K562 (cell line): Measurements from ENCODE around the gene IL24. TPM values are rescaled to one million over a fixed set of nuclear protein-coding genes. Genes with fewer than 3 reads are reported as not detected.

Experiments
- ATAC-seq: fragments of 200-7000 bp; cut with Tn5 transposase; 3 replicates; pipeline ENCODE4 v1.9.1; 2020; ENCODE audit warnings: moderate library complexity
- BruUV-seq: library from RNA; stranded (reverse); fragments of 400-500 nt; replicated peaks from 2 replicates; lab custom pipeline; 2021; lab: Mats Ljungman, UMichigan
- CTCF ChIA-PET: fragments of 300-600 bp; formaldehyde crosslinking; extraction: SDS; loops from one replicate; lab custom pipeline; 2021; ENCODE audit warnings: low intra/inter-chr PET ratio; lab: Yijun Ruan, JAX
- POLR2A ChIA-PET: fragments of 300-600, 350-650 bp; sonication (Branson Sonifier 250); formaldehyde crosslinking; extraction: SDS; loops from one replicate; lab custom pipeline; 2021; ENCODE audit warnings: antibody characterized with exemption, inconsistent platforms; lab: Yijun Ruan, JAX
- DNase-seq, 4 experiments: peaks; one replicate each; pipeline versions ENCODE4 v3.0.0 to v3.0.0-alpha.2; 2011 to 2018; ENCODE audit warnings: low spot score in 3 of 4, mixed read lengths in 3 of 4; ENCODE audit errors: extremely low read depth in 1 of 4
- FAIRE-seq: peaks from 2 replicates; lab custom pipeline; 2011; peaks lifted over from hg19 to GRCh38; lab: Jason Lieb, UNC
- H2AFZ ChIP-seq: 2 replicates; pipeline ENCODE4 v1.6.0; 2011; ENCODE audit warnings: low read depth, low read length, control low read depth, inconsistent platforms
- H3K27ac ChIP-seq: fragments of 200-600 bp; 3 replicates; pipeline ENCODE4 v1.8.0; 2011; ENCODE audit warnings: low read depth, mild to moderate bottlenecking, control low read depth, inconsistent platforms, low read length, moderate library complexity, mixed read lengths; ENCODE audit errors: extremely low read depth
- H3K27me3 ChIP-seq, 2 experiments: fragments of 300-600 bp in 1 of 2; 2 replicates in 1 of 2; 3 replicates in 1 of 2; pipeline versions ENCODE4 v1.6.0 to v1.8.0; 2011; ENCODE audit warnings: inconsistent platforms in 2 of 2, low read length in 2 of 2, mild to moderate bottlenecking in 1 of 2, mixed read lengths in 1 of 2, moderate library complexity in 1 of 2; ENCODE audit not compliant: control insufficient read depth in 2 of 2, insufficient read depth in 2 of 2
- H3K36me3 ChIP-seq: fragments of 300-600 bp; 3 replicates; pipeline ENCODE4 v1.8.0; 2011; ENCODE audit warnings: mild to moderate bottlenecking, low read length, inconsistent platforms; ENCODE audit not compliant: control insufficient read depth, insufficient read depth
- H3K4me1 ChIP-seq, 2 experiments: fragments of 200-600 bp in 1 of 2; replicated peaks in 1 of 2; 2 replicates in 1 of 2; 3 replicates in 1 of 2; pipeline versions ENCODE4 v1.5.1 to v1.8.0; 2011; ENCODE audit warnings: inconsistent platforms in 2 of 2, low read length in 2 of 2, mild to moderate bottlenecking in 1 of 2, mixed read lengths in 1 of 2, moderate library complexity in 1 of 2; ENCODE audit not compliant: control insufficient read depth in 2 of 2, insufficient read depth in 2 of 2
- H3K4me2 ChIP-seq: 2 replicates; pipeline ENCODE4 v1.6.1; 2011; ENCODE audit warnings: low read length, control low read depth, inconsistent platforms, mixed read lengths; ENCODE audit not compliant: insufficient read depth
- H3K4me3 ChIP-seq: fragments of 200-600 bp; sonication (generic), shearing (Covaris generic); 2 replicates; pipeline ENCODE4 v1.5.1; 2016; ENCODE audit warnings: control low read depth, inconsistent platforms
- H3K79me2 ChIP-seq: fragments of 200-600 bp; 3 replicates; pipeline ENCODE4 v1.8.0; 2011; ENCODE audit warnings: low read length, inconsistent platforms; ENCODE audit not compliant: control insufficient read depth, insufficient read depth
- H3K9ac ChIP-seq, 2 experiments: 2 replicates each; pipeline versions ENCODE4 v1.6.0 to v1.6.1; 2011; ENCODE audit warnings: low read depth in 2 of 2, low read length in 2 of 2, control low read depth in 1 of 2, inconsistent platforms in 1 of 2, mild to moderate bottlenecking in 1 of 2, mixed read lengths in 1 of 2; ENCODE audit not compliant: insufficient read depth in 1 of 2
- H3K9me1 ChIP-seq: one replicate; pipeline ENCODE4 v1.6.0; 2011; ENCODE audit warnings: inconsistent platforms, mild to moderate bottlenecking, low read length, moderate library complexity; ENCODE audit not compliant: control insufficient read depth, insufficient read depth
- H3K9me3 ChIP-seq: replicated peaks from 2 replicates; pipeline ENCODE4 v1.5.1; 2011; ENCODE audit warnings: low read depth, low read length, inconsistent platforms; ENCODE audit not compliant: control insufficient read depth, insufficient read depth
- H4K20me1 ChIP-seq: replicated peaks from 2 replicates; pipeline ENCODE4 v1.6.1; 2011; ENCODE audit warnings: low read length, inconsistent platforms, mixed read lengths; ENCODE audit not compliant: control insufficient read depth, insufficient read depth
- E4F1 ChIP-seq: fragments of 250-450 bp; sonication (Bioruptor Pico); IDR thresholded peaks from 2 replicates; pipeline ENCODE4 v1.5.0; 2021; ENCODE audit warnings: mild to moderate bottlenecking, borderline replicate concordance
- MEF2A ChIP-seq: IDR thresholded peaks from 2 replicates; pipeline ENCODE4 v1.6.1; 2011; ENCODE audit warnings: low read depth, mild to moderate bottlenecking, low read length, moderate library complexity; ENCODE audit not compliant: control insufficient read depth
- UBTF ChIP-seq, 2 experiments: IDR thresholded peaks; 2 replicates each; pipeline ENCODE4 v1.6.1; 2012; ENCODE audit warnings: improper control_type of control experiment in 2 of 2, low read depth in 2 of 2, low read length in 2 of 2, borderline replicate concordance in 1 of 2
- ZNF79 ChIP-seq: fragments of 250-450 bp; sonication (Bioruptor Pico); IDR thresholded peaks from 2 replicates; pipeline ENCODE4 v1.4.0; 2020; ENCODE audit warnings: low read depth, mild to moderate bottlenecking, moderate library complexity
- WGBS: fragments of 100-300 bp; shearing (Covaris generic); methylation state at CpG from one replicate; pipeline ENCODE4 v1.1.6; 2016; ENCODE audit warnings: low coverage, mixed read lengths; ENCODE audit not compliant: insufficient coverage; ENCODE audit errors: missing lambda C conversion rate; 5-methylcytosine and 5-hydroxymethylcytosine counted together
- in situ Hi-C: fragments of 300-500 bp; cut with MboI; formaldehyde crosslinking; loops from 4 replicates; pipeline ENCODE4 v1.15.0; 2018; ENCODE audit warnings: inconsistent platforms, mixed read lengths
- intact Hi-C: fragments of 100-400 bp; cut with micrococcal nuclease; formaldehyde crosslinking; loops from 2 replicates; pipeline ENCODE4 v1.14.2; 2022
- polyA plus RNA-seq, 8 experiments: library from polyadenylated mRNA; depleted of rRNA in 4 of 8; stranded (reverse) in 5 of 8; unstranded in 3 of 8; fragments of >200 nt; fragmentation: Nextera tagmentation in 2 of 8; fragmentation: Illumina TruSeq in 1 of 8; extraction: Ambion mirVana in 2 of 8; extraction: Trizol in 1 of 8; gene quantifications; 2 replicates each; pipeline versions ENCODE4 v1.2.1 to v1.2.3, GENCODE V29; 2011 to 2014; ENCODE audit warnings: inconsistent platforms in 1 of 8, missing spikeins in 1 of 8
- total RNA-seq, 7 experiments: library from RNA; depleted of rRNA in 6 of 7; stranded (reverse); fragments of >200 nt in 6 of 7; fragmentation: Illumina TruSeq in 2 of 7; extraction: Trizol in 2 of 7; gene quantifications; 2 replicates each; pipeline versions ENCODE4 v1.2.1 to v1.2.3, GENCODE V29; 2011 to 2021; ENCODE audit warnings: low replicate concordance in 1 of 7

Gene IL24
- total and polyA plus RNA-seq, 9 of the 15 experiments (the other 6 are each of a cell fraction or from before 2014, with no cell fraction given) = 0.04 to 0.19 TPM; not detected in 7

DNA sequence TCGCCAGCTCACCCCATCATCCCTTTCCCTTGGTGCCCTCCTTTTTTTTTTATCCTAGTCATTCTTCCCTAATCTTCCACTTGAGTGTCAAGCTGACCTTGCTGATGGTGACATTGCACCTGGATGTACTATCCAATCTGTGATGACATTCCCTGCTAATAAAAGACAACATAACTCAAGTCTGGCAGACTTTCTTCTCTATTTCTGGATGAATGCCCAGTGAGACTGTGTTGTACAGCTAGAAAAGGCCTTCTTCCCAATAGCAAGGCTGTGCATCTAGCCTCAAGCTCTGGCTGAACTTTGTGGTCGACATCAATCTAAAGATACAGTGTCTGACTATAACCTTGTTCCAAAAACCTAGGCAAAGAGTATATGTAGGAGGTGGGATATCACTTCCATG, 6.4 kb downstream of the IL24 start:
- no peak for DNase-seq
- Histone ChIP-seq H2AFZ (no peak overlapping the region), H3K4me1 (peaks cover 4 to 7% of the 10 kb centered on the region in 2 experiments; a peak in 3 of 5 replicates), H3K4me2 (no peak overlapping the region), H3K36me3 (no peaks in the 10 kb centered on the region), H4K20me1 (no peaks in the 10 kb centered on the region), H3K27ac (no peak overlapping the region), H3K4me3 (no peak overlapping the region), H3K9me3 (no peaks in the 10 kb centered on the region), H3K79me2 (no peaks in the 10 kb centered on the region), H3K9ac (no peak overlapping the region), H3K27me3 (peaks cover 13 to 51% of the 10 kb centered on the region in 2 experiments), H3K9me1 (no peaks in the 10 kb centered on the region)
- in situ Hi-C loops (loop anchor here (25.0 kb wide), 1 partner anchor 291 kb away; the partner anchor contains the start of gene EIF2D), intact Hi-C loops (no loop called here)
- BruUV-seq = no TSS peak
- ATAC-seq = no peak
- WGBS = 0% methylated on average over 2 of the region's 2 CpGs
- TF ChIP-seq E4F1 (CRISPR knock-in tag) (no peak), UBTF (IDR thresholded peaks at IDR 0.05; ENCODE audit: borderline replicate concordance in 1 of 2, low read depth in 2 of 2, low read length in 2 of 2) (no peak), MEF2A (no peak), ZNF79 (no peak)
- POLR2A ChIA-PET = no interaction called here
- FAIRE-seq = no peak
- CTCF ChIA-PET = no interaction called here
